ENCODE measurements around the gene FBH1. TPM values are rescaled to one million over a fixed set of nuclear protein-coding genes. Genes with fewer than 3 reads are reported as not detected.

FBH1 gene
- total and polyA plus RNA-seq, 7 donors: 32.4 to 59.3 (median 43.2) TPM

DNA sequence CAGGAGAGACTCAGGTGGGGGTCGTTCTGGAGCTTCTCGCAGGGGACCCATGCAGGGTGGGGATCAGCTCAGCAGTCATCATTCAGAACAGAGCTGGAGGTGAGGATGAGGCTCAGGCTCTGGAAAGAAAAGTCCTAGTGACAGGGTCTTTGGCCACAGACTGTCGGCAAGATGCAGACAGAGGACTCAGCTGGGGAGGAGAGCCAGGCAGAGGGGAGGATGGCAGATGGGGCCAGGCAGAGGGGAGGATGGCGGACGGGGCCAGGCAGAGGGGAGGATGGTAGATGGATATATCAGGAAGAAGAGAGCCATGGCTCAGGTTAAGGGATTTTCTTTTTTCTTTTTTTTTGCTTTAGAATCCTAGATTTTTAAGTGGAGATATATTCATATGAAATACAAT lies 95.0 kb downstream of the FBH1 start:
- no peaks in the 10 kb centered on the region for H3K4me1 ChIP-seq
- no peak for DNase-seq
- ATAC-seq: no peak
- no peaks in the 10 kb centered on the region for H3K9me3 ChIP-seq
- H3K36me3 ChIP-seq (ENCODE audit: insufficient read depth in 1 of 2, low read depth in 1 of 2): no peaks in the 10 kb centered on the region
- WGBS, 3 donors: 80 to 91% (median 86%) methylated on average over 5 of the region's 5 CpGs
- intact Hi-C loops (cut with DNase I): no loop called here
- no peaks in the 10 kb centered on the region for H3K27me3 ChIP-seq (ENCODE audit: insufficient read depth in 3 of 3, low read length in 2 of 3)
- TF ChIP-seq, protein P1, sequence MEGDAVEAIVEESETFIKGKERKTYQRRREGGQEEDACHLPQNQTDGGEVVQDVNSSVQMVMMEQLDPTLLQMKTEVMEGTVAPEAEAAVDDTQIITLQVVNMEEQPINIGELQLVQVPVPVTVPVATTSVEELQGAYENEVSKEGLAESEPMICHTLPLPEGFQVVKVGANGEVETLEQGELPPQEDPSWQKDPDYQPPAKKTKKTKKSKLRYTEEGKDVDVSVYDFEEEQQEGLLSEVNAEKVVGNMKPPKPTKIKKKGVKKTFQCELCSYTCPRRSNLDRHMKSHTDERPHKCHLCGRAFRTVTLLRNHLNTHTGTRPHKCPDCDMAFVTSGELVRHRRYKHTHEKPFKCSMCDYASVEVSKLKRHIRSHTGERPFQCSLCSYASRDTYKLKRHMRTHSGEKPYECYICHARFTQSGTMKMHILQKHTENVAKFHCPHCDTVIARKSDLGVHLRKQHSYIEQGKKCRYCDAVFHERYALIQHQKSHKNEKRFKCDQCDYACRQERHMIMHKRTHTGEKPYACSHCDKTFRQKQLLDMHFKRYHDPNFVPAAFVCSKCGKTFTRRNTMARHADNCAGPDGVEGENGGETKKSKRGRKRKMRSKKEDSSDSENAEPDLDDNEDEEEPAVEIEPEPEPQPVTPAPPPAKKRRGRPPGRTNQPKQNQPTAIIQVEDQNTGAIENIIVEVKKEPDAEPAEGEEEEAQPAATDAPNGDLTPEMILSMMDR (IDR thresholded peaks at IDR 0.05): no peak
- no peak overlapping the region for H3K27ac ChIP-seq
- no peak overlapping the region for H3K4me3 ChIP-seq

Other genes starting within 250 kb of the FBH1 start
- gene ASB13, start 223.6 kb upstream of the FBH1 start, total RNA-seq: 10 to 100 TPM; 13.0 to 20.8 (median 15.5) TPM
- 10 to 100 TPM in 2 of 3 donors, 1 to 10 TPM in 1; 9.8 to 18.3 (median 11.4) TPM for gene ASB13, start 223.6 kb upstream of the FBH1 start, polyA plus RNA-seq
- gene TASOR2, start 205.4 kb upstream of the FBH1 start, total RNA-seq: 10 to 100 TPM; 31.5 to 45.6 (median 39.0) TPM
- 10 to 100 TPM in 2 of 3 donors, 1 to 10 TPM in 1; 8.2 to 24.9 (median 12.1) TPM for gene TASOR2, start 205.4 kb upstream of the FBH1 start, polyA plus RNA-seq
- gene GDI2, start 76.8 kb upstream of the FBH1 start, total RNA-seq: 100 to 1,000 TPM; 115 to 152 (median 118) TPM
- 100 to 1,000 TPM in 2 of 3 donors, 10 to 100 TPM in 1; 79.6 to 121 (median 107) TPM for gene GDI2, start 76.8 kb upstream of the FBH1 start, polyA plus RNA-seq
- 1 to 10 TPM; 2.8 to 4.6 (median 3.2) TPM for gene ANKRD16, start 350 bp upstream of the FBH1 start, total RNA-seq
- gene ANKRD16, start 350 bp upstream of the FBH1 start, polyA plus RNA-seq: 1 to 10 TPM; 3.5 to 4.3 (median 4.0) TPM
- 10 to 100 TPM in 1 of 4 donors, 1 to 10 TPM in 3; 7.9 to 10.9 (median 9.5) TPM for gene IL15RA, start 87.3 kb downstream of the FBH1 start, total RNA-seq
- gene IL15RA, start 87.3 kb downstream of the FBH1 start, polyA plus RNA-seq: 10 to 100 TPM in 2 of 3 donors, 1 to 10 TPM in 1; 8.9 to 13.1 (median 11.2) TPM
- 1 to 10 TPM in 1 of 4 donors, under 1 TPM in 3; 0.13 to 1.8 (median 0.73) TPM for gene IL2RA, start 172.1 kb downstream of the FBH1 start, total RNA-seq
- under 1 TPM; 0.08 to 0.20 (median 0.12) TPM for gene IL2RA, start 172.1 kb downstream of the FBH1 start, polyA plus RNA-seq
- 100 to 1,000 TPM in 1 of 4 donors, 10 to 100 TPM in 3; 74.4 to 104 (median 86.5) TPM for gene RBM17, start 198.8 kb downstream of the FBH1 start, total RNA-seq
- 100 to 1,000 TPM in 2 of 3 donors, 10 to 100 TPM in 1; 76.0 to 157 (median 110) TPM for gene RBM17, start 198.8 kb downstream of the FBH1 start, polyA plus RNA-seq